Astrocyte of the spinal cord (primary cell): ENCODE measurements around the gene KLHL12.

Experiments
- DNase-seq: peaks from one replicate; pipeline ENCODE4 v3.0.0; 2011; ENCODE audit warnings: low read depth, low spot score
- H3K4me3 ChIP-seq: 2 replicates; pipeline ENCODE4 v1.5.1; 2011; ENCODE audit warnings: low read depth, mild to moderate bottlenecking, low read length, moderate library complexity
- CTCF ChIP-seq: IDR thresholded peaks from 2 replicates; pipeline ENCODE4 v1.5.1; 2012; ENCODE audit warnings: low read depth, mild to moderate bottlenecking, low read length, inconsistent platforms
- in situ Hi-C: cut with HindIII; loops from 2 replicates; pipeline ENCODE4 v1.10.0; 2017; ENCODE audit warnings: low sequenced_read_pairs

The KLHL12 gene

GRCh38 chr1:202967684-202968281 is 40.7 kb upstream of the KLHL12 start:
- peak; percentile 10 for DNase-seq
- peak overlapping the region; percentile 60 for H3K4me3 ChIP-seq
- no peak for TF ChIP-seq CTCF
- in situ Hi-C loops: no loop called here

GRCh38 chr1:202966006-202966898 is 39.2 kb upstream of the KLHL12 start:
- in situ Hi-C loops: no loop called here
- peak overlapping the region; percentile 96 for H3K4me3 ChIP-seq
- TF ChIP-seq CTCF: no peak
- DNase-seq: peak; percentile 1

- no peak overlapping the region for H3K4me3 ChIP-seq
- in situ Hi-C loops: no loop called here
- no peak for TF ChIP-seq CTCF
- no peak for DNase-seq
These were observed 38.4 kb upstream of the KLHL12 start for GRCh38 chr1:202965422-202965821.

- in situ Hi-C loops: no loop called here
- H3K4me3 ChIP-seq: no peak overlapping the region
- TF ChIP-seq CTCF: no peak
- peak; percentile 33 for DNase-seq
These were observed 37.9 kb upstream of the KLHL12 start for GRCh38 chr1:202964791-202965410.

GRCh38 chr1:202961220-202961880 is 34.3 kb upstream of the KLHL12 start:
- TF ChIP-seq CTCF: no peak
- in situ Hi-C loops: no loop called here
- no peak for DNase-seq
- no peak overlapping the region for H3K4me3 ChIP-seq

- H3K4me3 ChIP-seq: no peak overlapping the region
- in situ Hi-C loops: no loop called here
- TF ChIP-seq CTCF: no peak
- DNase-seq: peak; percentile 39
These were observed 32.2 kb upstream of the KLHL12 start for GRCh38 chr1:202959276-202959620.
